PC-9 (cell line): ENCODE results near the gene MRPS27. TPM values are rescaled to one million over a fixed set of nuclear protein-coding genes. Genes with fewer than 3 reads are reported as not detected.

Source experiments
- BruUV-seq: library from RNA; stranded (reverse); fragments of 400-500 nt; replicated peaks from 2 replicates; lab custom pipeline; 2021; lab: Mats Ljungman, UMichigan
- CTCF ChIA-PET: fragments of 300-600 bp; sonication (Branson Sonifier 250); formaldehyde crosslinking; loops from one replicate; lab custom pipeline; 2022; ENCODE audit warnings: antibody characterized with exemption; lab: Charles Lee
- POLR2A ChIA-PET: fragments of 300-600 bp; sonication (Branson Sonifier 250); formaldehyde crosslinking; loops from one replicate; lab custom pipeline; 2022; ENCODE audit warnings: antibody characterized with exemption; ENCODE audit not compliant: unreplicated experiment; lab: Charles Lee
- DNase-seq, 2 experiments: peaks; one replicate each; pipeline versions ENCODE4 v3.0.0 to v3.0.0-alpha.2; 2015 to 2022; ENCODE audit warnings: mixed read lengths in 1 of 2
- H2AFZ ChIP-seq: fragments of 200-600 bp; sonication (generic); 2 replicates; pipeline ENCODE4 v1.8.1; 2017; ENCODE audit warnings: antibody characterized with exemption
- H3F3A ChIP-seq: fragments of 200-600 bp; sonication (generic); 2 replicates; pipeline ENCODE4 v1.8.1; 2017; ENCODE audit warnings: antibody characterized with exemption, mild to moderate bottlenecking, low read depth; ENCODE audit not compliant: insufficient read depth
- H3K27ac ChIP-seq: fragments of 200-600 bp; sonication (generic); 2 replicates; pipeline ENCODE4 v1.6.1; 2016; ENCODE audit warnings: mixed run types
- H3K27me3 ChIP-seq: fragments of 200-600 bp; sonication (generic); 2 replicates; pipeline ENCODE4 v1.6.1; 2016; ENCODE audit warnings: low read depth, mixed run types; ENCODE audit not compliant: insufficient read depth
- H3K36me3 ChIP-seq: fragments of 200-600 bp; sonication (generic); 2 replicates; pipeline ENCODE4 v1.6.1; 2016; ENCODE audit warnings: low read depth, mixed run types
- H3K4me1 ChIP-seq: fragments of 200-600 bp; sonication (generic); replicated peaks from 2 replicates; pipeline ENCODE4 v1.6.1; 2016; ENCODE audit warnings: mixed run types; ENCODE audit not compliant: insufficient read depth
- H3K4me2 ChIP-seq: fragments of 200-600 bp; sonication (generic); 2 replicates; pipeline ENCODE4 v1.6.1; 2017; ENCODE audit warnings: mixed run types
- H3K4me3 ChIP-seq: fragments of 200-600 bp; sonication (generic); 2 replicates; pipeline ENCODE4 v1.6.1; 2016; ENCODE audit warnings: mixed run types
- H3K79me2 ChIP-seq: fragments of 200-600 bp; sonication (generic); 2 replicates; pipeline ENCODE4 v1.6.1; 2017; ENCODE audit warnings: low read depth, mixed run types
- H3K9me2 ChIP-seq: fragments of 200-600 bp; sonication (generic); 2 replicates; pipeline ENCODE4 v1.8.1; 2017; ENCODE audit warnings: mild to moderate bottlenecking; ENCODE audit not compliant: insufficient read depth
- H3K9me3 ChIP-seq: fragments of 200-600 bp; sonication (generic); 2 replicates; pipeline ENCODE4 v1.8.1; 2016; ENCODE audit warnings: low read depth; ENCODE audit not compliant: insufficient read depth
- H4K20me1 ChIP-seq: fragments of 200-600 bp; sonication (generic); 2 replicates; pipeline ENCODE4 v1.8.1; 2017; ENCODE audit not compliant: insufficient read depth
- CTCF ChIP-seq: fragments of 200-600 bp; sonication (generic); conservative IDR thresholded peaks from 2 replicates; pipeline ENCODE4 v1.6.1; 2017; ENCODE audit warnings: mixed run types, antibody characterized with exemption, mild to moderate bottlenecking, moderate library complexity
- EZH2 ChIP-seq: fragments of 200-600 bp; sonication (generic); IDR thresholded peaks from 2 replicates; pipeline ENCODE4 v1.8.0; 2017; ENCODE audit warnings: antibody characterized with exemption, low read depth
- intact Hi-C: fragments of 100-400 bp; cut with micrococcal nuclease; formaldehyde crosslinking; loops from one replicate; pipeline ENCODE4 v1.10.0; 2022; ENCODE audit not compliant: unreplicated experiment
- total RNA-seq: library from RNA; stranded (reverse); gene quantifications from 2 replicates; pipeline ENCODE4 v1.2.3, GENCODE V29; 2021

MRPS27 gene
- total RNA-seq, 1 experiment from 2014 or later, result 71.0 TPM

DNA sequence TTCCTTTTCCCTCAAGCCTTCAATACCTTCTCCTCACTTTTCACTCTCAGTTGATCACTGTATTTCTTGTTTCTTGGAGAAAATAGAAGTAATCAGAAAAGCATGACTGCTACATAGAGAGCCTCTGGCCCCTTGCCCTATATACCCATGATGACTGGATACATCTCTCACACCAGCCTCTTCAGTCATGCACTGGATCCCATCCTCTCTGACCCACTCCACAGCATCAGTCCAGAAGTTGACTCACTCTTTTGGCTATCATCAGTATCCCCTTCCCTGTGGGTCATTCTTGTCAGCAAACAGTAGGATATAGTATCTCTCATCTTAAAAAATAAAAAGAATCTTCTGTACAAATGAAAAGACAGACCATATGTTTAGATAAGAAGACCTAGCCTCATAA, 33.0 kb upstream of the MRPS27 start:
- intact Hi-C loops, result no loop called here
- H2AFZ ChIP-seq, result no peak overlapping the region
- no peaks in the 10 kb centered on the region for H3K27me3 ChIP-seq
- H3K9me2 ChIP-seq, result no peaks in the 10 kb centered on the region
- no peaks in the 10 kb centered on the region for H3K79me2 ChIP-seq
- CTCF ChIA-PET, result no interaction called here
- TF ChIP-seq EZH2, result no peak
- no peak for TF ChIP-seq CTCF
- H4K20me1 ChIP-seq, result no peaks in the 10 kb centered on the region
- DNase-seq, result no peak
- POLR2A ChIA-PET, result no interaction called here
- no TSS peak for BruUV-seq
- H3K36me3 ChIP-seq, result no peaks in the 10 kb centered on the region
- H3K27ac ChIP-seq, result no peak overlapping the region
- no peaks in the 10 kb centered on the region for H3F3A ChIP-seq
- 0 out of 2 replicates have a peak, but pooled peaks cover 4% of the 10 kb centered on the region for H3K4me1 ChIP-seq
- no peak overlapping the region for H3K4me3 ChIP-seq
- no peak overlapping the region for H3K4me2 ChIP-seq
- H3K9me3 ChIP-seq, result no peaks in the 10 kb centered on the region

DNA sequence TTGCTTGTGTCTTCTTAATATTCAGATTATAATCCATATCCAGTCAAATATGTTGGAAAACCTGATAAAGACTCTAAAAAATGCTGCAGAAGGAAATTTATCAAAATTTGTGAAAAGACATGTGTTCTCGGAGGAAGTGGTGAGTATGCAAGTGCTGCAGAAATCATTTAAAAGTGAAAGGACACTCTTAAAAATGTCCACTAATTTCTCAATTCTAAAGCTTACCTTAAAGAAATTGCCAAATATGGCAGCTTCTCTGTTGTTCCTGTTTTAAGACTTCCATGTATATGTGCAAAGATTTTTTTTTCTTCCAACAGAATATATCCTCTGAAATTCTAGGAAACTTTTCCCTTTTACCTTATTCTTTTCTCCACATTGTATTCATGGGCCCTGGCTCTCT, 32.6 kb upstream of the MRPS27 start:
- no peaks in the 10 kb centered on the region for H3K36me3 ChIP-seq
- H3K9me2 ChIP-seq, result no peaks in the 10 kb centered on the region
- H3K27me3 ChIP-seq, result no peaks in the 10 kb centered on the region
- no peak overlapping the region for H3K4me3 ChIP-seq
- intact Hi-C loops, result no loop called here
- H3F3A ChIP-seq, result peaks cover under 1% of the 10 kb centered on the region; the same call in 1 of the 2 replicates
- POLR2A ChIA-PET, result no interaction called here
- H4K20me1 ChIP-seq, result no peaks in the 10 kb centered on the region
- no peak for DNase-seq
- no peak overlapping the region for H3K27ac ChIP-seq
- H3K9me3 ChIP-seq, result no peaks in the 10 kb centered on the region
- BruUV-seq, result no TSS peak
- TF ChIP-seq EZH2, result no peak
- no peak for TF ChIP-seq CTCF
- H3K4me1 ChIP-seq, result 0 out of 2 replicates have a peak, but pooled peaks cover 4% of the 10 kb centered on the region
- H3K79me2 ChIP-seq, result no peaks in the 10 kb centered on the region
- H2AFZ ChIP-seq, result no peak overlapping the region
- CTCF ChIA-PET, result no interaction called here
- H3K4me2 ChIP-seq, result no peak overlapping the region

GRCh38 chr5:72351376-72351775, 31.3 kb upstream of the MRPS27 start:
- Histone ChIP-seq H3K36me3 (no peaks in the 10 kb centered on the region), H3K9me3 (no peaks in the 10 kb centered on the region), H3K4me3 (no peak overlapping the region), H4K20me1 (no peaks in the 10 kb centered on the region), H3K79me2 (no peaks in the 10 kb centered on the region), H3K9me2 (no peaks in the 10 kb centered on the region), H3K27ac (no peak overlapping the region), H3K4me2 (no peak overlapping the region), H2AFZ (no peak overlapping the region), H3K27me3 (no peaks in the 10 kb centered on the region), H3K4me1 (peaks cover 9% of the 10 kb centered on the region; the same call in 1 of the 2 replicates), H3F3A (peaks cover 5% of the 10 kb centered on the region)
- intact Hi-C loops, result no loop called here
- TF ChIP-seq CTCF, result no peak
- TF ChIP-seq EZH2, result no peak
- CTCF ChIA-PET, result no interaction called here
- POLR2A ChIA-PET, result no interaction called here
- BruUV-seq, result no TSS peak
- DNase-seq, result no peak
